Large intestine (tissue), 3 donors: ENCODE measurements around the gene PDXP. TPM values are rescaled to one million over a fixed set of nuclear protein-coding genes. Genes with fewer than 3 reads are reported as not detected.

Source experiments
- DNase-seq, 2 donors: peaks; one replicate each; pipeline versions ENCODE4 v3.0.0 to v3.0.0-alpha.2; 2013
- H3K27ac ChIP-seq: one replicate; pipeline ENCODE4 v1.5.1; 2013; ENCODE audit warnings: low read length
- H3K27me3 ChIP-seq: 2 replicates; pipeline ENCODE4 v1.6.1; 2013; ENCODE audit warnings: low read length; ENCODE audit not compliant: control insufficient read depth, insufficient read depth
- H3K36me3 ChIP-seq: 2 replicates; pipeline ENCODE4 v1.6.1; 2013; ENCODE audit warnings: low read length; ENCODE audit not compliant: control insufficient read depth, insufficient read depth
- H3K4me1 ChIP-seq: one replicate; pipeline ENCODE4 v1.6.1; 2013; ENCODE audit warnings: low read length; ENCODE audit not compliant: control insufficient read depth, insufficient read depth
- H3K4me3 ChIP-seq: one replicate; pipeline ENCODE4 v1.5.1; 2013; ENCODE audit warnings: low read length
- H3K9me3 ChIP-seq: one replicate; pipeline ENCODE4 v1.6.1; 2013; ENCODE audit warnings: mild to moderate bottlenecking, low read depth, low read length, moderate library complexity; ENCODE audit not compliant: control insufficient read depth
- WGBS: methylation state at CpG from one replicate; pipeline ENCODE4 v1.1.5; 2013; ENCODE audit warnings: low lambda C conversion rate; ENCODE audit not compliant: insufficient coverage; 5-methylcytosine and 5-hydroxymethylcytosine counted together
- polyA plus RNA-seq: library from polyadenylated mRNA; unstranded; fragments of 120-200 nt; gene quantifications from one replicate; pipeline ENCODE4 v1.2.1, GENCODE V29; 2013

Gene PDXP
- polyA plus RNA-seq, 1 donor, result 24.7 TPM

- Histone ChIP-seq H3K27me3 (no peaks in the 10 kb centered on the region), H3K4me3 (peak overlapping the region; percentile 60), H3K27ac (peak overlapping the region; percentile 82), H3K9me3 (no peaks in the 10 kb centered on the region), H3K4me1 (peaks cover 35% of the 10 kb centered on the region), H3K36me3 (peaks cover 12% of the 10 kb centered on the region)
- DNase-seq, result no peak
- no CpG with 5 or more reads among the region's 14 CpGs for WGBS
Measured at GRCh38 chr22:37659897-37660708, 1.6 kb downstream of the PDXP start.

- peak overlapping the region; percentile 82 for H3K27ac ChIP-seq
- H3K36me3 ChIP-seq, result peaks cover 18% of the 10 kb centered on the region
- no peaks in the 10 kb centered on the region for H3K9me3 ChIP-seq
- no CpG with 5 or more reads among the region's 2 CpGs for WGBS
- peaks cover 33% of the 10 kb centered on the region for H3K4me1 ChIP-seq
- no peak overlapping the region for H3K4me3 ChIP-seq
- DNase-seq, result no peak
- H3K27me3 ChIP-seq, result no peaks in the 10 kb centered on the region
Measured at GRCh38 chr22:37660709-37661045, 2.2 kb downstream of the PDXP start.

DNA sequence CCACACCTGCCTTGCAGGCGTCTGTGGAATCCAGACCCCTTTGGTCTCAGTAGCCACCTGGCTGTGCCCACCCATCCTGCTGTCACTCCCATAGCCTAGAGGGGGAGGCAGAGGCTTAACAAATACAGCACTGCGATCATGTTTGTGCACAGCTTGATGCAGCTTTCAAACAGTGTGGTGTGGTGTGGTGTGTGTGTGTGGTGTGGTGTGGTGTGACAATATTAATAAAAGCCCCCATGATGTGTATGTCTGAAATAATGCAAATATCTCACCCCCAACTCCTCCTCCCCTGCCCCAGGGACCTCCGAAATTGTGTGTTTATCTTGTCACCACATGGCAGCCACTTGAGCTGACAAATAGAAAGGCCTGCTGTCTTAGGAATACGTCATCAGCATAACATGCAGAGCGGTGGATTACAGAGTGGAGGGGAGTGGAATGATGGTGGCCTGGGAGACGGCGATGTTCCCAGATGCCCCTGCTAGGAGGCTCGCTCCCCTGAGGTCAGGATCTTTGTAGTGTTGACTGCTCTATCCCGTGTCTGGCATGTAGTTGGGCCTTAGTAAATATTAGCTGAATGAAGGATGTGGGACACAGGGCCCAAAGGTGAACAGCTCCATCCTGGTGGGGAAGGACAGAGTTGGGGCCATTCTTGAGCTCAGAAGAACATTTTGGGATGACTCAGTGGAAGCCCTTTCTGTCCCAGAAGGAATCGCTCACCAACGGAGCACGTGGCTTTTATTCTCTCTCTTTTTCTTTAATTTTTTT, 2.8 kb downstream of the PDXP start:
- no CpG with 5 or more reads among the region's 12 CpGs for WGBS
- peaks cover 33% of the 10 kb centered on the region for H3K4me1 ChIP-seq
- H3K4me3 ChIP-seq, result no peak overlapping the region
- peak overlapping the region; percentile 82 for H3K27ac ChIP-seq
- no peaks in the 10 kb centered on the region for H3K9me3 ChIP-seq
- H3K27me3 ChIP-seq, result no peaks in the 10 kb centered on the region
- peak; percentile 53 to 73 for DNase-seq
- H3K36me3 ChIP-seq, result peaks cover 25% of the 10 kb centered on the region

DNA sequence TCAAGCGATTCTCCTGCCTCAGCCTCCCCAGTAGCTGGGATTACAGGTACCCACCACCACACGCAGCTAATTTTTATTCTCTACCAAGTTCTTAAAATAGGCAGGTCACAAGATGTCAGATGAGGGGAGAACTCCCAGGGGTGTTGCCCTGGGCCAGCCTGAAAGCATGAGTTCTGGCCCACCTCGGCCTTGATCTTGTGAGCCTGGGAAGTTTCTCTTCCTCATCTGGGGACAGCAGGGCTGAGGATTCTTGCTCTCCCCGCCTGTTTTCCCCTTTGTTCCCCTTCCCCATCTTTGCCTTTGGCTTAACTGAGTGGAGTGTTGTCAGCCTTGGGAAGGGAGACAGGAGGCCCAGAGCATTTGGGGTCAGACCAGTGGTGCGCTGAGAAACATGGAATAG, 3.5 kb downstream of the PDXP start:
- Histone ChIP-seq H3K4me1 (peaks cover 33% of the 10 kb centered on the region), H3K27me3 (no peaks in the 10 kb centered on the region), H3K27ac (peak overlapping the region; percentile 82), H3K36me3 (peaks cover 30% of the 10 kb centered on the region), H3K4me3 (no peak overlapping the region), H3K9me3 (no peaks in the 10 kb centered on the region)
- no peak for DNase-seq
- no CpG with 5 or more reads among the region's 5 CpGs for WGBS

GRCh38 chr22:37663521-37664140, 5.1 kb downstream of the PDXP start:
- WGBS, result 60% methylated on average over 1 of the region's 16 CpGs
- Histone ChIP-seq H3K36me3 (peaks cover 34% of the 10 kb centered on the region), H3K4me1 (peaks cover 26% of the 10 kb centered on the region)

GRCh38 chr22:37664249-37665101, 6.0 kb downstream of the PDXP start:
- WGBS, result no CpG with 5 or more reads among the region's 16 CpGs
- H3K27ac ChIP-seq, result no peak overlapping the region
- no peaks in the 10 kb centered on the region for H3K9me3 ChIP-seq
- no peak overlapping the region for H3K4me3 ChIP-seq
- H3K36me3 ChIP-seq, result peaks cover 34% of the 10 kb centered on the region
- peaks cover 26% of the 10 kb centered on the region for H3K4me1 ChIP-seq
- no peaks in the 10 kb centered on the region for H3K27me3 ChIP-seq
- DNase-seq, result no peak

More at GRCh38 chr22:37663521-37664140, 5.1 kb downstream of the PDXP start:
- no peak for DNase-seq
- Histone ChIP-seq H3K27me3 (no peaks in the 10 kb centered on the region), H3K27ac (peak overlapping the region; percentile 19), H3K9me3 (no peaks in the 10 kb centered on the region), H3K4me3 (no peak overlapping the region)

- no peak overlapping the region for H3K27ac ChIP-seq
- DNase-seq, result no peak
- H3K9me3 ChIP-seq, result no peaks in the 10 kb centered on the region
- H3K27me3 ChIP-seq, result no peaks in the 10 kb centered on the region
- peaks cover 17% of the 10 kb centered on the region for H3K4me1 ChIP-seq
- peaks cover 32% of the 10 kb centered on the region for H3K36me3 ChIP-seq
- no CpG with 5 or more reads among the region's 24 CpGs for WGBS
- no peak overlapping the region for H3K4me3 ChIP-seq
Measured at GRCh38 chr22:37665487-37665886, 7.0 kb downstream of the PDXP start.

- H3K27ac ChIP-seq, result no peak overlapping the region
- peaks cover 22% of the 10 kb centered on the region for H3K36me3 ChIP-seq
- H3K9me3 ChIP-seq, result no peaks in the 10 kb centered on the region
- H3K4me1 ChIP-seq, result peaks cover 4% of the 10 kb centered on the region
- H3K27me3 ChIP-seq, result no peaks in the 10 kb centered on the region
- no CpG with 5 or more reads among the region's 6 CpGs for WGBS
- DNase-seq, result no peak
- H3K4me3 ChIP-seq, result no peak overlapping the region
Measured at GRCh38 chr22:37669586-37669985, 11.1 kb downstream of the PDXP start.

GRCh38 chr22:37672206-37672919, 13.8 kb downstream of the PDXP start:
- no peak overlapping the region for H3K4me3 ChIP-seq
- no peak for DNase-seq
- H3K4me1 ChIP-seq, result peaks cover 18% of the 10 kb centered on the region
- peaks cover 2% of the 10 kb centered on the region for H3K36me3 ChIP-seq
- no CpG with 5 or more reads among the region's 15 CpGs for WGBS
- no peak overlapping the region for H3K27ac ChIP-seq
- no peaks in the 10 kb centered on the region for H3K27me3 ChIP-seq
- no peaks in the 10 kb centered on the region for H3K9me3 ChIP-seq
